GM13976 (cell line): ENCODE measurements around the gene CHI3L1.

ENCODE experiments used
- DNase-seq: peaks from one replicate; pipeline ENCODE4 v3.0.0; 2012; ENCODE audit warnings: low spot score
- in situ Hi-C: fragments of 300-500 bp; cut with MboI; formaldehyde crosslinking; loops from one replicate; pipeline ENCODE4 v1.12.0; 2022; ENCODE audit warnings: low sequenced_read_pairs, mixed read lengths, inconsistent platforms; ENCODE audit not compliant: unreplicated experiment
- TF ChIP-seq, protein P1 (sequence below): IDR thresholded peaks from 2 replicates; pipeline ENCODE4 v1.5.1; 2012; ENCODE audit warnings: borderline replicate concordance, mild to moderate bottlenecking; ENCODE audit not compliant: insufficient read depth; ENCODE audit errors: extremely low read depth, missing control alignments, control extremely low read depth

The CHI3L1 gene

DNA sequence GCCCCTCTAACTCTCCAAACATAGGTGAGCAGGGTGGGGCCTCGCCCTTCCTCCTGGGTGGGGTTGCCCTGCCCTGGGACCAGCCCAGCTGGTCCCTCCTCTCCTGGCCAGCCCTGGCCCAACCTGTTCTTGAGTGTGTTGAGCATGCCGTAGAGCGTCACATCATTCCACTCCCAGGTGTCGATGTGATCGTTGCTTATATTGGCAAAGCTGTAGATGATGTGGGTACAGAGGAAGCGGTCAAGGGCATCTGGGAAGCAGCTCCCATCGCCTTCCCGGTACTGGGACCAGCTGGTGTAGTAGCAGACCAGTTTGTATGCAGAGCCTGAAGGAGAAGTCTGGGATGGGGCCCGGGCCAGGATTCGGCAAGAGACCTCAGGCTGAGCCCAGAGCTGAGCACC is 1.4 kb downstream of the CHI3L1 start:
- in situ Hi-C loops, result no loop called here
- no peak for DNase-seq
- TF ChIP-seq, protein P1, sequence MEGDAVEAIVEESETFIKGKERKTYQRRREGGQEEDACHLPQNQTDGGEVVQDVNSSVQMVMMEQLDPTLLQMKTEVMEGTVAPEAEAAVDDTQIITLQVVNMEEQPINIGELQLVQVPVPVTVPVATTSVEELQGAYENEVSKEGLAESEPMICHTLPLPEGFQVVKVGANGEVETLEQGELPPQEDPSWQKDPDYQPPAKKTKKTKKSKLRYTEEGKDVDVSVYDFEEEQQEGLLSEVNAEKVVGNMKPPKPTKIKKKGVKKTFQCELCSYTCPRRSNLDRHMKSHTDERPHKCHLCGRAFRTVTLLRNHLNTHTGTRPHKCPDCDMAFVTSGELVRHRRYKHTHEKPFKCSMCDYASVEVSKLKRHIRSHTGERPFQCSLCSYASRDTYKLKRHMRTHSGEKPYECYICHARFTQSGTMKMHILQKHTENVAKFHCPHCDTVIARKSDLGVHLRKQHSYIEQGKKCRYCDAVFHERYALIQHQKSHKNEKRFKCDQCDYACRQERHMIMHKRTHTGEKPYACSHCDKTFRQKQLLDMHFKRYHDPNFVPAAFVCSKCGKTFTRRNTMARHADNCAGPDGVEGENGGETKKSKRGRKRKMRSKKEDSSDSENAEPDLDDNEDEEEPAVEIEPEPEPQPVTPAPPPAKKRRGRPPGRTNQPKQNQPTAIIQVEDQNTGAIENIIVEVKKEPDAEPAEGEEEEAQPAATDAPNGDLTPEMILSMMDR, result no peak

DNA sequence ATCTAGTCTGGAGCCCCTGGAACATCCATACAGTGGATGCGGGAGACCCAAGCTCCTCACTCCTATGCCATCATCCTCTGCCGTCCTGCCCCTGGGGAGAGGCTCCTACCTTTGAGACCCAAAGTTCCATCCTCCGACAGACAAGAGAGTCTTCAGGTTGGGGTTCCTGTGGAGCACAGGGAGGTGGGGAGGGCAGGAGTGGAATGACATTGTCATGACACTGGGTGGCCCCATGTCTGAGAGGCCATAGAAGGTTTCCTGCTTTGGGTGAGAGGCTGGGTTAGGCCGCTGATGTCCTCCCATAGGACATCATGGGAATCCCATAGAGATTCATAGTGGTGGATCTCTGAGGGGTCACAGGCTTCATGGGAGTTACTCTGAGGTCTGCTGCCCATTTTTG is 2.0 kb downstream of the CHI3L1 start:
- TF ChIP-seq, protein P1, result no peak
- DNase-seq, result no peak
- in situ Hi-C loops, result no loop called here

DNA sequence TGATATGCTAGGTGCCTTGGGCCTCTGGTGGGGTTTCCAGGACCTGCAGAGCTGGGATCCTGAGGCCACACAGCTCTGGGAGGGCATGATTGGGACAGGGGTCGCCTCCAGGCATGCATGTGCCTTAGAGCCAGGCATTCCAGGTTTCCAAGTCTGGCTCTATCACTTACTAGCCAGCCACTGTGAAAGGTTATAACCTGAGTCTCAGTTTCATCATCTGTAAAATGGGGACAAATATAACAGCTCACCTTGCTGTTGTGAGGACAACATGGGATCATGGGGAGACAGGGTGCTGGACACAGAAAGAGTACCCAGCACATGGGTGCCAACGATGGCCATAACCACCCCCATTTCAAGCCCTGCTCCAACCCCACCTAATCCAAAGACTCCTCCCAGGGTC is 2.7 kb downstream of the CHI3L1 start:
- no peak for DNase-seq
- in situ Hi-C loops, result no loop called here
- TF ChIP-seq, protein P1, result no peak

DNA sequence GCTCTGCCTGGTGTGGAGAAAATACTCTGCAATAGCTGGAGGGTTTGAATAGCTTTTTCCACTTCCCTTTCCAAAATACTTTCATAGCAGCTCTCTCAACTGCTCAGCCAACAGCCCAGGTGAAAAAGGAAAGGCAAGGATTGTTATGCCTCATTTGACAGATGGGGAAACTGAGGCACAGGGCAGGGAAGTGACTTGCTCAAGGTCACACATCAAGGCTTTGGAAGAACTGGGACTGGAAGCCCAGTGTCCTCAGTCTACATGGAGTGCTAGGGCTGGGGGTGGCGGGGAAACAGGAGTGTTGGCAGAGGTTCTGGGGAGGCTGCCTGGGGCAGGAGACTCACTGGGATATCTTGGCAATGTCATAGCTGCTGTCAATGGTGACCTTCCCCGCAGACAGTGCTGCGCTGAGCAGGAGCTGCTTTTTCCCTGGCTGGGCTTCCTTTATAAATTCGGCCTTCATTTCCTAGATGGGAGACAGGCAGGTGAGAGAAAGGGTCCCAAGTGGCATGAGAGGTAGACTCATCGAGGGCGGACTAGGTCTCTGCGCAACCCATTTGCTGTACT is 4.0 kb downstream of the CHI3L1 start:
- DNase-seq, result no peak
- in situ Hi-C loops, result no loop called here
- TF ChIP-seq, protein P1, result no peak

DNA sequence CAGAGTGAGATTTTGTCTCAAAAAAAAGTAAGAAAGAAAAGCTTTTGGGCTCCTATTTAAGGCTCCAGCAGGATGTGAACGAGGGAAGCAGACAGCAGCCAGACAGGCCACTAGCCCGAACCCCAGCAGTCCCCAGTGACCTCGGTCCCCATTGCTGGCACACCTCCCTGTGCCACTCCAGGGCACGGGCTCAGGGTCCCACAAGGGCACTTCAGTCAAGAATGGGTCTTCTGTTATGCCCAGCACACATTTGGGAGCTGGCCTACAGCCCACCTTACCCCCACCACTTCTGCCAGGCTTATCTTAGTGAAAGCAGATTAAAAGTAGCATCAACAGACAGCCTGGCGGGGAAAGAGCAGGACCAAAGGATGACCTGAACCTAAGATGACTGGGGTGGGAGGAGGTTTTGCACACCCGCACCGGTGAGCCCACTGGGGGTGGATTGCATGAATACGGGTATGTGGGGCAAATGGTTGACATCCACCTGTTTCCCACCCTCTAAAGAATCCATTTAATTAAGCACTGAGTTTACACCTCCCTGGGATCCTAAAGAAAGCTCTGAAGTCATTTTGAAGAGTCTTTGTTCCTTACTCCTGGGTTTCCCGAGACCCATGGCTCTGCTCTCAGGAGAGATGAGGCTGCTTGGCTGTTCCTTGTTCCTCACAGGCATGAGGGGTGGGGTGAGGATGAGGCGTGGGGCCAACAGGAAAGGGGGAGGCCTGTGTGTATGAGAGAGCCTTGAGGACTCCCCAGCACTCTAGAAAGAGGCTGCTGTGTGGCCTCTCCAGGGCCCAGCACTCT is 4.7 kb downstream of the CHI3L1 start:
- in situ Hi-C loops, result no loop called here
- TF ChIP-seq, protein P1, result no peak
- DNase-seq, result no peak

DNA sequence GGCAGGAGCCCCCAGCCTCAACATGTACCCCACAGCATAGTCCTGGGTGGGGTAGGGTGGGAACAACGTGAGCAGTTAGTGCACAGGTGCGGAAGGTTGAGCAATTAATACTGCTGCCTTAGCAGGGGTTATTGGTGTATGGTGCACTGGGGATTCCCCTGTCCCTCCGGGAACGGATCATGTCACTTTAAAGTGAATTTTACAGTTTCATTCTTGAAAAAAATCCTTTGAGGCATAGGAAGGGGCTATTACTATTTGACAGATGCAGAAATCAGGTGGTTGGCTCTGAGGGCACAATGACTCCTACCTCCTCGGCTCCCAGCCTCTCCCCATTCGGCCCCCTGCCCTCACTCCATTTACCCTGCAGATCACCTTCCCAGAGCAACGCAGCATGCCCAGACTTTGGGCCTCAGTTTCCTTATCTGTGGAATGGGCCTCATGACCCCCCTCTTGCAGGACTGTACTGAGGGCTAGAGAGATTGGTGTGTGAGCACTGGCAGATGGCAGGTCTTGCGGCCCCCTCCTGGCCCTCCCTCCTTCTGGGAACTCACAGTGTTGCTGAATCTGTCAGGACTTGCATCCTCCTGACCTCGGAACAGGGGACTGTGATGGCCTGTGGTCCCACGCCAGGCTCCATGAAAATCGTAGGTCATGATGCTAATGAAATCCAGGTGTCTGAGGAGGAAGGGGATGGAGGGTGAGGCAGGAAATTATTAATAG is 5.7 kb downstream of the CHI3L1 start:
- TF ChIP-seq, protein P1, result no peak
- in situ Hi-C loops, result no loop called here
- DNase-seq, result no peak
